Neural progenitor cell (in vitro differentiated cells): ENCODE measurements around the gene NALCN. TPM values are rescaled to one million over a fixed set of nuclear protein-coding genes. Genes with fewer than 3 reads are reported as not detected.

ENCODE experiments used
- DNase-seq: peaks from one replicate; pipeline ENCODE4 v3.0.0-alpha.2; 2016; ENCODE audit warnings: low spot score
- H2AFZ ChIP-seq: fragments of 200-600 bp; sonication (generic); replicated peaks from 2 replicates; pipeline ENCODE4 v1.6.1; 2016; ENCODE audit warnings: antibody characterized with exemption
- H3F3A ChIP-seq: fragments of 200-600 bp; sonication (generic); 2 replicates; pipeline ENCODE4 v1.6.1; 2016; ENCODE audit warnings: antibody characterized with exemption, low read depth
- H3K27ac ChIP-seq: fragments of 200-600 bp; sonication (generic); 2 replicates; pipeline ENCODE4 v1.5.1; 2016; ENCODE audit warnings: mild to moderate bottlenecking
- H3K27me3 ChIP-seq: fragments of 200-600 bp; sonication (generic); 2 replicates; pipeline ENCODE4 v1.6.1; 2016; ENCODE audit warnings: mild to moderate bottlenecking, moderate library complexity
- H3K36me3 ChIP-seq: fragments of 200-600 bp; sonication (generic); 2 replicates; pipeline ENCODE4 v1.5.1; 2016
- H3K4me1 ChIP-seq: fragments of 200-600 bp; sonication (generic); 2 replicates; pipeline ENCODE4 v1.6.1; 2016; ENCODE audit warnings: mixed run types
- H3K4me2 ChIP-seq: fragments of 200-600 bp; sonication (generic); 2 replicates; pipeline ENCODE4 v1.6.1; 2016
- H3K4me3 ChIP-seq: fragments of 200-600 bp; sonication (generic); 2 replicates; pipeline ENCODE4 v1.5.1; 2016
- H3K79me2 ChIP-seq: fragments of 200-600 bp; sonication (generic); 2 replicates; pipeline ENCODE4 v1.6.1; 2016; ENCODE audit warnings: low read depth
- H3K9ac ChIP-seq: fragments of 200-600 bp; sonication (generic); 2 replicates; pipeline ENCODE4 v1.6.1; 2016
- H3K9me3 ChIP-seq: fragments of 200-600 bp; sonication (generic); 2 replicates; pipeline ENCODE4 v1.5.1; 2016; ENCODE audit warnings: low read depth
- H4K20me1 ChIP-seq: fragments of 200-600 bp; sonication (generic); 2 replicates; pipeline ENCODE4 v1.6.1; 2016; ENCODE audit warnings: low read depth
- H3K27ac Mint-ChIP-seq: 3 replicates; pipeline ENCODE4 v1.8.0; 2021; ENCODE audit warnings: mixed read lengths
- H3K27me3 Mint-ChIP-seq: 2 replicates; pipeline ENCODE4 v1.8.0; 2022; ENCODE audit warnings: low read depth, mild to moderate bottlenecking, inconsistent platforms, moderate library complexity, mixed read lengths; ENCODE audit not compliant: insufficient read depth
- H3K36me3 Mint-ChIP-seq: 3 replicates; pipeline ENCODE4 v1.8.0; 2021; ENCODE audit warnings: mixed read lengths
- H3K4me1 Mint-ChIP-seq: 3 replicates; pipeline ENCODE4 v1.8.0; 2021; ENCODE audit warnings: mixed read lengths
- H3K4me3 Mint-ChIP-seq: 3 replicates; pipeline ENCODE4 v1.8.0; 2021; ENCODE audit warnings: mild to moderate bottlenecking, moderate library complexity, mixed read lengths
- H3K9me3 Mint-ChIP-seq: 3 replicates; pipeline ENCODE4 v1.8.0; 2020; ENCODE audit warnings: mixed read lengths
- CTCF ChIP-seq: fragments of 200-600 bp; sonication (generic); IDR thresholded peaks from 2 replicates; pipeline ENCODE4 v1.5.1; 2017; ENCODE audit warnings: antibody characterized with exemption, mild to moderate bottlenecking
- EZH2 ChIP-seq: fragments of 200-600 bp; sonication (generic); IDR thresholded peaks from 2 replicates; pipeline ENCODE4 v1.6.1; 2017; ENCODE audit warnings: antibody characterized with exemption, mild to moderate bottlenecking, moderate library complexity
- EZH2phosphoT487 ChIP-seq: fragments of 200-600 bp; sonication (generic); IDR thresholded peaks from 2 replicates; pipeline ENCODE4 v1.6.1; 2017; ENCODE audit warnings: antibody characterized with exemption
- total RNA-seq: library from RNA; depleted of rRNA; stranded (reverse); fragments of >200 nt; gene quantifications from 2 replicates; pipeline ENCODE4 v1.2.3, GENCODE V29; 2015; ENCODE audit warnings: low replicate concordance

Gene NALCN
- total RNA-seq, 1 donor from 2014 or later: 1.1 TPM

GRCh38 chr13:101157261-101157660, 259.0 kb downstream of the NALCN start:
- no peak overlapping the region for H3K27ac ChIP-seq
- H3K36me3 Mint-ChIP-seq: no peaks in the 10 kb centered on the region
- no peaks in the 10 kb centered on the region for H3K27me3 ChIP-seq
- no peaks in the 10 kb centered on the region for H3K4me1 Mint-ChIP-seq
- no peaks in the 10 kb centered on the region for H3F3A ChIP-seq
- H3K36me3 ChIP-seq: no peaks in the 10 kb centered on the region
- H3K79me2 ChIP-seq: no peaks in the 10 kb centered on the region
- no peak for TF ChIP-seq EZH2phosphoT487
- TF ChIP-seq EZH2: no peak
- TF ChIP-seq CTCF: no peak
- peak; percentile 13 for DNase-seq
- H3K4me3 Mint-ChIP-seq: no peak overlapping the region
- no peak overlapping the region for H3K4me2 ChIP-seq
- no peak overlapping the region for H3K27ac Mint-ChIP-seq
- H3K9me3 ChIP-seq: no peaks in the 10 kb centered on the region
- H3K9ac ChIP-seq: no peak overlapping the region
- no peaks in the 10 kb centered on the region for H3K9me3 Mint-ChIP-seq
- no peak overlapping the region for H3K4me3 ChIP-seq
- H4K20me1 ChIP-seq: no peaks in the 10 kb centered on the region
- no peaks in the 10 kb centered on the region for H3K27me3 Mint-ChIP-seq
- H3K4me1 ChIP-seq: no peaks in the 10 kb centered on the region
- no peak overlapping the region for H2AFZ ChIP-seq

- peak; percentile 13 for DNase-seq
- Histone ChIP-seq H3K9me3 (no peaks in the 10 kb centered on the region), H3K36me3 (no peaks in the 10 kb centered on the region)
Measured at GRCh38 chr13:101155920-101156319, 260.4 kb downstream of the NALCN start.

GRCh38 chr13:101152184-101152583, 264.1 kb downstream of the NALCN start:
- H3K27ac Mint-ChIP-seq: no peak overlapping the region
- no peaks in the 10 kb centered on the region for H3K9me3 Mint-ChIP-seq
- peaks cover 7% of the 10 kb centered on the region for H3K4me1 ChIP-seq
- H2AFZ ChIP-seq: no peak overlapping the region
- H3K4me3 ChIP-seq: no peak overlapping the region
- DNase-seq: no peak
- TF ChIP-seq EZH2 (no peak), EZH2phosphoT487 (no peak), CTCF (no peak)
- no peaks in the 10 kb centered on the region for H4K20me1 ChIP-seq
- no peak overlapping the region for H3K27ac ChIP-seq
- peaks cover 3% of the 10 kb centered on the region for H3K27me3 Mint-ChIP-seq
- H3K9me3 ChIP-seq: no peaks in the 10 kb centered on the region
- no peak overlapping the region for H3K4me3 Mint-ChIP-seq
- no peaks in the 10 kb centered on the region for H3K36me3 Mint-ChIP-seq
- H3K36me3 ChIP-seq: no peaks in the 10 kb centered on the region
- H3K4me1 Mint-ChIP-seq: peaks cover 19% of the 10 kb centered on the region
- no peaks in the 10 kb centered on the region for H3K79me2 ChIP-seq
- H3K9ac ChIP-seq: no peak overlapping the region
- H3F3A ChIP-seq: no peaks in the 10 kb centered on the region
- H3K4me2 ChIP-seq: no peak overlapping the region
- H3K27me3 ChIP-seq: no peaks in the 10 kb centered on the region

More at GRCh38 chr13:101155920-101156319, 260.4 kb downstream of the NALCN start:
- Histone ChIP-seq H3K9ac (no peak overlapping the region), H3K4me2 (no peak overlapping the region), H3K27me3 (no peaks in the 10 kb centered on the region), H3K4me3 (no peak overlapping the region), H2AFZ (peak overlapping the region; percentile 52), H3F3A (no peaks in the 10 kb centered on the region), H3K79me2 (no peaks in the 10 kb centered on the region), H4K20me1 (no peaks in the 10 kb centered on the region), H3K27ac (no peak overlapping the region), H3K4me1 (peaks cover 5% of the 10 kb centered on the region)
- no peak overlapping the region for H3K4me3 Mint-ChIP-seq
- H3K27me3 Mint-ChIP-seq: no peaks in the 10 kb centered on the region
- H3K9me3 Mint-ChIP-seq: no peaks in the 10 kb centered on the region
- H3K36me3 Mint-ChIP-seq: no peaks in the 10 kb centered on the region
- H3K27ac Mint-ChIP-seq: no peak overlapping the region
- TF ChIP-seq EZH2phosphoT487 (no peak), CTCF (peak; percentile 68)
- H3K4me1 Mint-ChIP-seq: peaks cover 3% of the 10 kb centered on the region
